H1 (cell line): ENCODE results near the gene MYH11. TPM values are rescaled to one million over a fixed set of nuclear protein-coding genes. Genes with fewer than 3 reads are reported as not detected.

Experiments used
- CTCF ChIA-PET: fragments of 300-600 bp; sonication (Branson Sonifier 250); formaldehyde crosslinking; loops from one replicate; lab custom pipeline; 2021; ENCODE audit not compliant: partially characterized antibody; lab: Charles Lee
- POLR2A ChIA-PET: fragments of 300-600 bp; sonication (Branson Sonifier 250); formaldehyde crosslinking; loops from one replicate; lab custom pipeline; 2021; ENCODE audit warnings: inconsistent platforms; ENCODE audit not compliant: partially characterized antibody; lab: Charles Lee
- DNase-seq, 2 experiments: peaks; one replicate each; pipeline versions ENCODE4 v3.0.0 to v3.0.0-alpha.2; 2010 to 2022; ENCODE audit warnings: low spot score in 2 of 2, low read depth in 1 of 2, mixed read lengths in 1 of 2
- FAIRE-seq: peaks from 2 replicates; lab custom pipeline; 2011; peaks lifted over from hg19 to GRCh38; lab: Jason Lieb, UNC
- H2AFZ ChIP-seq: 2 replicates; pipeline ENCODE4 v1.8.1; 2012; ENCODE audit warnings: low read length, inconsistent platforms
- H2AK5ac ChIP-seq: 2 replicates; pipeline ENCODE4 v1.6.1; 2013; ENCODE audit warnings: low read depth, low read length
- H2BK120ac ChIP-seq: replicated peaks from 2 replicates; pipeline ENCODE3; 2013; ENCODE audit warnings: low read depth, low read length, inconsistent platforms
- H2BK12ac ChIP-seq: 2 replicates; pipeline ENCODE4 v1.6.1; 2013; ENCODE audit warnings: low read depth, low read length
- H2BK15ac ChIP-seq: 2 replicates; pipeline ENCODE4 v1.6.1; 2013; ENCODE audit warnings: low read length
- H2BK20ac ChIP-seq: 2 replicates; pipeline ENCODE4 v1.6.1; 2013; ENCODE audit warnings: low read length
- H2BK5ac ChIP-seq: 2 replicates; pipeline ENCODE4 v1.6.1; 2013; ENCODE audit warnings: low read depth, low read length
- H3K14ac ChIP-seq: 2 replicates; pipeline ENCODE4 v1.6.1; 2013; ENCODE audit warnings: inconsistent platforms; ENCODE audit not compliant: insufficient read length
- H3K18ac ChIP-seq: 2 replicates; pipeline ENCODE4 v1.6.1; 2013; ENCODE audit warnings: low read length; ENCODE audit errors: extremely low read depth
- H3K23ac ChIP-seq: 2 replicates; pipeline ENCODE4 v1.6.1; 2013; ENCODE audit warnings: inconsistent platforms; ENCODE audit not compliant: insufficient read length
- H3K23me2 ChIP-seq: 2 replicates; pipeline ENCODE4 v1.6.1; 2013; ENCODE audit warnings: low read depth, low read length
- H3K27ac ChIP-seq: 2 replicates; pipeline ENCODE4 v1.6.1; 2011; ENCODE audit warnings: low read depth, low read length, inconsistent platforms
- H3K27me3 ChIP-seq, 4 experiments: replicated peaks in 1 of 4; 1 replicate in 1 of 4; 2 replicates in 3 of 4; pipeline versions ENCODE4 v1.6.1 to v1.8.1; 2011 to 2013; ENCODE audit warnings: low read length in 3 of 4, mild to moderate bottlenecking in 3 of 4, inconsistent platforms in 2 of 4, mixed read lengths in 2 of 4, moderate library complexity in 1 of 4; ENCODE audit not compliant: control insufficient read depth in 3 of 4, insufficient read depth in 3 of 4; ENCODE audit errors: extremely low read depth in 1 of 4
- H3K36me3 ChIP-seq, 4 experiments: 2 replicates each; pipeline versions ENCODE4 v1.6.1 to v1.8.1; 2011 to 2013; ENCODE audit warnings: mild to moderate bottlenecking in 4 of 4, low read length in 3 of 4, moderate library complexity in 2 of 4, control low read depth in 1 of 4, inconsistent platforms in 1 of 4; ENCODE audit not compliant: insufficient read depth in 4 of 4, control insufficient read depth in 2 of 4
- H3K4ac ChIP-seq: replicated peaks from 2 replicates; pipeline ENCODE3; 2013; ENCODE audit warnings: low read length, low read depth, mixed read lengths, inconsistent platforms; ENCODE audit not compliant: insufficient read length
- H3K4me1 ChIP-seq, 4 experiments: replicated peaks in 1 of 4; 1 replicate in 1 of 4; 2 replicates in 3 of 4; pipeline versions ENCODE4 v1.6.1 to v1.8.1; 2011 to 2013; ENCODE audit warnings: low read length in 3 of 4, inconsistent platforms in 2 of 4, mixed read lengths in 1 of 4; ENCODE audit not compliant: insufficient read depth in 4 of 4, control insufficient read depth in 3 of 4
- H3K4me2 ChIP-seq, 2 experiments: 2 replicates each; pipeline versions ENCODE4 v1.6.1 to v1.8.1; 2011 to 2013; ENCODE audit warnings: low read depth in 2 of 2, low read length in 2 of 2, control low read depth in 1 of 2, inconsistent platforms in 1 of 2, mild to moderate bottlenecking in 1 of 2; ENCODE audit not compliant: insufficient read depth in 1 of 2
- H3K4me3 ChIP-seq, 4 experiments: fragments of 200-600, 300-600 bp in 1 of 4; sonication (generic), shearing (Covaris generic), sonication (Bioruptor Twin) in 1 of 4; 2 replicates each; pipeline versions ENCODE4 v1.5.1 to v1.8.1; 2011 to 2016; ENCODE audit warnings: low read length in 4 of 4, low read depth in 3 of 4, control low read depth in 2 of 4, inconsistent platforms in 2 of 4, mild to moderate bottlenecking in 2 of 4, mixed read lengths in 1 of 4, moderate library complexity in 1 of 4; ENCODE audit not compliant: insufficient read depth in 2 of 4; ENCODE audit errors: extremely low read depth in 1 of 4
- H3K56ac ChIP-seq: replicated peaks from 2 replicates; pipeline ENCODE3; 2013; ENCODE audit warnings: low read depth, mild to moderate bottlenecking, mixed read lengths, low read length, inconsistent platforms; ENCODE audit not compliant: insufficient read length
- H3K79me1 ChIP-seq: 2 replicates; pipeline ENCODE4 v1.6.1; 2013; ENCODE audit warnings: low read depth, low read length, control low read depth
- H3K79me2 ChIP-seq, 2 experiments: 2 replicates each; pipeline versions ENCODE4 v1.6.1 to v1.8.1; 2012 to 2013; ENCODE audit warnings: low read length in 2 of 2, mild to moderate bottlenecking in 2 of 2, inconsistent platforms in 1 of 2; ENCODE audit not compliant: insufficient read depth in 2 of 2, control insufficient read depth in 1 of 2
- H3K9ac ChIP-seq, 4 experiments: replicated peaks in 1 of 4; 1 replicate in 1 of 4; 2 replicates in 3 of 4; pipeline versions ENCODE4 v1.6.1 to v1.8.1; 2011 to 2013; ENCODE audit warnings: low read depth in 3 of 4, low read length in 3 of 4, control low read depth in 2 of 4, mild to moderate bottlenecking in 2 of 4, moderate library complexity in 2 of 4, inconsistent platforms in 1 of 4; ENCODE audit errors: extremely low read depth in 1 of 4
- H3K9me3 ChIP-seq, 2 experiments: 2 replicates each; pipeline versions ENCODE4 v1.6.1 to v1.8.1; 2012 to 2013; ENCODE audit warnings: mild to moderate bottlenecking in 2 of 2, moderate library complexity in 2 of 2, control low read depth in 1 of 2, inconsistent platforms in 1 of 2, low read depth in 1 of 2, low read length in 1 of 2, mixed read lengths in 1 of 2; ENCODE audit not compliant: insufficient read depth in 2 of 2
- H4K20me1 ChIP-seq, 2 experiments: replicated peaks in 1 of 2; 2 replicates each; pipeline versions ENCODE3 to v1.8.1; 2011 to 2013; ENCODE audit warnings: inconsistent platforms in 2 of 2, low read length in 2 of 2, mild to moderate bottlenecking in 1 of 2; ENCODE audit not compliant: insufficient read depth in 2 of 2, control insufficient read depth in 1 of 2
- H4K5ac ChIP-seq: 2 replicates; pipeline ENCODE4 v1.6.1; 2013; ENCODE audit warnings: low read length, low read depth, mixed read lengths, inconsistent platforms; ENCODE audit not compliant: insufficient read length
- H4K8ac ChIP-seq: 2 replicates; pipeline ENCODE4 v1.8.0; 2013; ENCODE audit warnings: mild to moderate bottlenecking, moderate library complexity, low read length, inconsistent platforms; ENCODE audit not compliant: insufficient read depth; ENCODE audit errors: extremely low read depth
- H4K91ac ChIP-seq: replicated peaks from 2 replicates; pipeline ENCODE3; 2013; ENCODE audit warnings: low read length, mixed read lengths, inconsistent platforms; ENCODE audit not compliant: insufficient read length
- CHD1 ChIP-seq: IDR thresholded peaks from 2 replicates; pipeline ENCODE4 v1.6.1; 2012; ENCODE audit warnings: low read depth, low read length, improper control_type of control experiment
- CTCF ChIP-seq, 3 experiments: IDR thresholded peaks; 1 replicate in 2 of 3; 2 replicates in 1 of 3; pipeline versions ENCODE4 v1.5.1 to v1.6.1; 2011; ENCODE audit warnings: low read length in 3 of 3, mild to moderate bottlenecking in 3 of 3, inconsistent platforms in 2 of 3, low read depth in 1 of 3, moderate library complexity in 1 of 3; ENCODE audit not compliant: insufficient read depth in 1 of 3; ENCODE audit errors: control extremely low read depth in 1 of 3
- GABPA ChIP-seq: IDR thresholded peaks from 2 replicates; pipeline ENCODE4 v1.6.1; 2011; ENCODE audit warnings: mild to moderate bottlenecking, low read length, moderate library complexity, borderline replicate concordance; ENCODE audit not compliant: insufficient read depth
- JUND ChIP-seq: IDR thresholded peaks from 2 replicates; pipeline ENCODE4 v1.6.1; 2011; ENCODE audit warnings: mild to moderate bottlenecking, improper control_type of control experiment, low read length
- NANOG ChIP-seq: IDR thresholded peaks from 2 replicates; pipeline ENCODE4 v1.6.1; 2011; ENCODE audit warnings: low read length, low read depth, mild to moderate bottlenecking, inconsistent platforms; ENCODE audit not compliant: insufficient read depth, poor library complexity, severe bottlenecking
- SIX5 ChIP-seq: IDR thresholded peaks from 2 replicates; pipeline ENCODE4 v1.6.1; 2011; ENCODE audit warnings: mild to moderate bottlenecking, low read depth, low read length
- SP2 ChIP-seq: IDR thresholded peaks from 2 replicates; pipeline ENCODE4 v1.6.1; 2012; ENCODE audit warnings: mild to moderate bottlenecking, low read length, inconsistent platforms
- TCF12 ChIP-seq: IDR thresholded peaks from 2 replicates; pipeline ENCODE4 v1.6.1; 2011; ENCODE audit warnings: low read depth, mild to moderate bottlenecking, low read length
- WGBS, 2 experiments: shearing (Covaris generic) in 1 of 2; methylation state at CpG; one replicate each; pipeline versions ENCODE4 v1.1.6 to v1.1.7; 2013 to 2015; ENCODE audit warnings: low lambda C conversion rate in 2 of 2, mixed read lengths in 2 of 2, inconsistent platforms in 1 of 2, low coverage in 1 of 2, missing lambda C conversion rate in 1 of 2; ENCODE audit not compliant: insufficient replicate concordance in 2 of 2, insufficient coverage in 1 of 2, insufficient read length in 1 of 2; ENCODE audit errors: extremely low coverage in 1 of 2, missing lambda C conversion rate in 1 of 2; 5-methylcytosine and 5-hydroxymethylcytosine counted together
- polyA plus RNA-seq, 7 experiments: library from polyadenylated mRNA; depleted of rRNA in 3 of 7; stranded (reverse) in 5 of 7; unstranded in 2 of 7; fragments of >200 nt in 5 of 7; fragments of 200-250 nt in 2 of 7; gene quantifications; 1 replicate in 5 of 7; 2 replicates in 1 of 7; 4 replicates in 1 of 7; pipeline versions ENCODE4 v1.2.1 to v1.2.3, GENCODE V29; 2011 to 2013; ENCODE audit warnings: missing spikeins in 2 of 7, mixed read lengths in 2 of 7
- total RNA-seq: library from RNA; stranded (reverse); fragmentation: NEBNext Ultra II Directional; extraction: Animal tissue kit (Norgen Biotek cat#: 25700); gene quantifications from 2 replicates; pipeline ENCODE4 v1.2.1, GENCODE V29; 2021
- TF ChIP-seq, protein P1 (sequence below): IDR thresholded peaks from 2 replicates; pipeline ENCODE4 v1.6.1; 2011; ENCODE audit warnings: low read depth, mild to moderate bottlenecking, low read length; ENCODE audit not compliant: insufficient read depth

MYH11 gene
- total and polyA plus RNA-seq, 2 of the 8 experiments (the other 6 are each of a cell fraction or from before 2014, with no cell fraction given): 0.11 to 0.78 TPM

DNA sequence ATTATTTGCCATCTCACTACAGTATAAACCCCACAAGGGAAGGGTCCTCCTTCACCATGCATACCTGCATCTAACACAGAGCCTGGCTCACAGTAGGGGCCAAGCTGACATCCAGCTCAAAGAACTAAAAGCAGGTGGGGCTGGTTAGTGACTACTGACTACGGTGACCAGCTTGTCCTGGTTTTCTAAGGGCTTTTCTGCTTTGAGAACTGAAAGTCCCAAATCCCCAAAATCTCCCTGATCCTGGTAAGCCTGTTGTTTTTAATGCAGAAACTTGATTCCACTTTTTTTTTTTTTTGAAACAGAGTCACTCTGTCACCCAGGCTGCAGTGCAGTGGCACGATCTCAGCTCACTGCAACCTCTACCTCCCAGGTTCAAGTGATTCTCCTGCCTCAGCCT, 117.4 kb downstream of the MYH11 start:
- H2AK5ac ChIP-seq: no peak overlapping the region
- no peaks in the 10 kb centered on the region for H3K23me2 ChIP-seq
- H2AFZ ChIP-seq: no peak overlapping the region
- H3K18ac ChIP-seq: no peak overlapping the region
- TF ChIP-seq GABPA: no peak
- no peak for TF ChIP-seq CHD1
- TF ChIP-seq, protein P1, sequence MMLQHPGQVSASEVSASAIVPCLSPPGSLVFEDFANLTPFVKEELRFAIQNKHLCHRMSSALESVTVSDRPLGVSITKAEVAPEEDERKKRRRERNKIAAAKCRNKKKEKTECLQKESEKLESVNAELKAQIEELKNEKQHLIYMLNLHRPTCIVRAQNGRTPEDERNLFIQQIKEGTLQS: no peak
- TF ChIP-seq SIX5: no peak
- no peak for TF ChIP-seq NANOG
- no peak for TF ChIP-seq SP2
- TF ChIP-seq JUND: no peak
- no peak for TF ChIP-seq CTCF (IDR thresholded peaks at IDR 0.05; ENCODE audit: control extremely low read depth in 1 of 3, insufficient read depth in 1 of 3, low read depth in 1 of 3, low read length in 3 of 3)
- no peak for TF ChIP-seq TCF12
- H4K91ac ChIP-seq: no peak overlapping the region
- no peak overlapping the region for H2BK120ac ChIP-seq
- DNase-seq: no peak
- no peaks in the 10 kb centered on the region for H3K36me3 ChIP-seq
- WGBS, 2 experiments: 95% methylated on average over 2 of the region's 2 CpGs; no CpG with 5 or more reads in 1 of the 2 experiments
- FAIRE-seq: no peak
- H2BK15ac ChIP-seq: no peak overlapping the region
- H3K79me1 ChIP-seq: no peaks in the 10 kb centered on the region
- no peak overlapping the region for H3K56ac ChIP-seq
- no peaks in the 10 kb centered on the region for H4K20me1 ChIP-seq
- no peak overlapping the region for H2BK5ac ChIP-seq
- no peak overlapping the region for H3K9ac ChIP-seq
- no peak overlapping the region for H4K5ac ChIP-seq
- POLR2A ChIA-PET: interaction anchor here (1.1 to 1.9 kb wide), 2 partner anchors 9 to 231 kb away, joined by 3 to 7 read pairs; no protein-coding TSS in a partner anchor
- H3K4me1 ChIP-seq: no peaks in the 10 kb centered on the region; a peak in 1 of 7 replicates
- H3K23ac ChIP-seq: no peak overlapping the region
- no peak overlapping the region for H3K27ac ChIP-seq
- H2BK20ac ChIP-seq: no peak overlapping the region
- H4K8ac ChIP-seq: no peak overlapping the region
- CTCF ChIA-PET: interaction anchor here (0.6 to 1.2 kb wide), 4 partner anchors 10 to 33 kb away, joined by 3 read pairs; no protein-coding TSS in a partner anchor
- no peak overlapping the region for H3K14ac ChIP-seq
- no peak overlapping the region for H3K4me2 ChIP-seq
- no peak overlapping the region for H3K4ac ChIP-seq
- H3K79me2 ChIP-seq: no peaks in the 10 kb centered on the region
- no peaks in the 10 kb centered on the region; a peak in 1 of 4 replicates for H3K9me3 ChIP-seq
- H3K27me3 ChIP-seq: no peaks in the 10 kb centered on the region
- no peak overlapping the region for H2BK12ac ChIP-seq
- no peak overlapping the region for H3K4me3 ChIP-seq
